Camera-type eye (tissue), 1 donor: Measurements from ENCODE around the gene PLGLB2. TPM values are rescaled to one million over a fixed set of nuclear protein-coding genes. Genes with fewer than 3 reads are reported as not detected.

Source experiments
- total RNA-seq: library from RNA; depleted of rRNA; stranded (reverse); fragments of >200 nt; gene quantifications from one replicate; pipeline ENCODE4 v1.2.3, GENCODE V29; 2014

The PLGLB2 gene
- 4.6 TPM for total RNA-seq

GRCh38 chr2:87747791-87748190, at the start of gene PLGLB2:
Gene PLGLB2, plus strand, starts transcription at chr2:87748087. Its CDS starts 67 bp downstream, at chr2:87748154.

Other genes starting within 250 kb of the PLGLB2 start
- gene RGPD2, start 77.7 kb downstream of the PLGLB2 start, total RNA-seq: 7.5 TPM